HG03342 (cell line): ENCODE measurements around the gene XPO6.
"Not testable (repeated sequence)": the region's sequence is repeated elsewhere in the genome, so short reads cannot be mapped to it uniquely, and the experiment has no call there.

Experiments
- ATAC-seq: cut with Tn5 transposase; IDR thresholded peaks from one replicate; pipeline ENCODE4 v1.9.1; 2021; ENCODE audit warnings: mild to moderate bottlenecking, moderate library complexity; ENCODE audit not compliant: unreplicated experiment

XPO6 gene

DNA sequence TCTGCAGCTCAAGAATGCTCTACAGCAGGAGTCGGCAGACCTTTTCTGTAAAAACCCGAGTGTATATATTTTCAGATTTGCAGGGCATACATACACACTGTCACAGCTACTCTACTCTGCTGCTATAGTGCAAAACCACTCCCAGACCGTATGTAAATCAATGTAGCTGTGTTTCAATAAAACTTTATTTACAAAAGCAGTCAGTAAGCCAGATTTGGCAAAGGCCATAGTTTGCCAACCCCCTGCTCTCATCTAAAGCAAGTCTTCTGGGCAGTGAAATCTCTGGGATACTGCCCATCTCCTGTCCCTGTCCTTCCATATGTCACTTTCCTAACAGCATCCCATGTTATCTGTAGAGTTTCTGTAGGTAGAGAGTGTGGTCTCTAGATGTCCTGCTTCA, 91.0 kb downstream of the XPO6 start:
- no peak for ATAC-seq

DNA sequence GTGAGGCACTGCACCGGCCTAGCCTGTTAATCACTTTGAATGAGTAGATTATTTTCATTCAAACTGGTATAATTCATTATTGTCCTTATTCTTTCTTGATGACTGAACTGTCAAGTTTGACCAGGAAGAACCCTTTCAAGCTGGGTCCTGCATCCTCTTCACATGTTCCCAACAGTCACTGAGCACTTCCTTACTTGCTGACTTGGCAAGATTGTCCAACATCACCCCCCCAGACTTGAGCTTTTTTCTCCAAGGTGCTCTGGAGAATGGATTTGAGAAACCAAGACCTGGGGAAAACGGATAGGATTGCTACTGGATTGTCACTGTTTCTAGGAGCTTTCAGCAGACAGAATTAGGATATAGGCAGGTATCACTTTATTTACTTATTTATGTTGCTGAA, 93.1 kb downstream of the XPO6 start:
- no peak for ATAC-seq

DNA sequence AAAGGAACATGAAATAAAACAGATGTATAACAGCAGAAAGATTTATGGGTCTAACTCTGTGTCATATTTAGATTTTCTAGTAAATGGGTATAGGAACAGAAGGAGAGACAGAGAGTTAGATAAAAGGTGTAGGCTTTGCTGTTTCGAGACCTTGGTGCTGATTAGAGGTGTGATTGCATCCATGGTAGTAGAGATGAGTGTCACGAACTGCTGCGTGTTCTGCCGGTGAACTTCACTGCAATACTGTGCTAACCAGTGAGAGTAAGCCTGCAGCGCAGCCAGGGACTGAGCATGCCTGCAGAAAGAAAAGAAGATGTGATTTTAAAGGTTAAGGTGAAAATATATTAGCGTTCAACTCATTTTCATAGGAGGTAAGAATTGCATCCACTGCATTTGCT, 94.6 kb downstream of the XPO6 start:
- ATAC-seq = no peak

DNA sequence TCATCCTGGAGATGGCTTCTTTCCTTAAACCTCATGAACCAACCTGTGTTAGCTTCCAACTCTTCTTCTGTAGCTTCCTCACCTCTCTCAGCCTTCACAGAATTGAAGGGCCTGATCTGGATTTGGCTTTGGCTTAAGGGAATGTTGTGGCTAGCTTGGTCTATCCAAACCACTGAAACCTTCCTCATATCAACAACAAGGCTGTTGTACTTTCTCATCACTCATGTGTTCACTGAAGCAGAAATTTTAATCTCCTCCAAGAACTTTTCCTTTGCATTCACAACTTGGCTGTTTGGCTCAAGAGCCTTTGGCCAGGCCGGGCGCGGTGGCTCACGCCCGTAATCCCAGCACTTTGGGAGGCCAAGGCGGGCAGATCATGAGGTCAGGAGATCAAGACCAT, 95.9 kb downstream of the XPO6 start:
- not testable (repeated sequence) for ATAC-seq

DNA sequence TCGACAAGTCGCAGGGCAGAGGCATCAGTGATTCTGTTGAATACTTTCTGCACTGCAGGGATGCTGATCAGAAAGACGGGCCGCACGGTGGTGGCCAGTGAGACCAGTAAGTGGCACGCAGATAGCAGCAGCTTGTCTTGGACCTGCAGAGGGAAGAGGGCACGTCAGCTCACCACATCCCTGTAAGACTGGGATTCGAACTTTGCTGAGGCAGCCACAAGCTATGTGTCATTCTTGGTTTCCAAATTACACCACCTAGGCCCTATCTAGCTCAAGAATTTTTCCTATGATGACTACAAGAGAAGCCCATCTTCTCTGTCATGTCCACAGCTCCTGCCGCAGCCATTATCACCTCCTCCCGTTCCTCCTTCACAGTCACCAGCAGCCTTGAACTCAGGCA, 98.9 kb downstream of the XPO6 start:
- no peak for ATAC-seq

DNA sequence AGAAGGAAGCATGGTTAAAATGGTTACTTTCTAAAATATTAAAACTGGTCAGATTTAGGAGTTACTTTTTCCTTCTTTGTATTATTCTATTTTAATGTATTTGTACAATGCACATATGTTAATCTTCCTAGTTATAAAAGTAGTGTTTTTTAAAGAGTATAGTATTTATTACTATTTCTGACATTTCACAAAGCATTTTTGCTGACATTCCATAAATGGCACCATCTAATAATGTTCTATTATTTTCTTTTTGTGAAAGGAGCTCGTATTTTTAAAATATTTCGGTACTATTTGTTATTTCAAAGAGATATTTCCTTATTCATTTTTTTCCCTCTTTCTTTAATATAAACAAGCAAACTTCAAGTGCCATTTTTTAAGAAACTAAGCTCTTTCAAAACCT, 100.8 kb downstream of the XPO6 start:
- ATAC-seq = no peak

DNA sequence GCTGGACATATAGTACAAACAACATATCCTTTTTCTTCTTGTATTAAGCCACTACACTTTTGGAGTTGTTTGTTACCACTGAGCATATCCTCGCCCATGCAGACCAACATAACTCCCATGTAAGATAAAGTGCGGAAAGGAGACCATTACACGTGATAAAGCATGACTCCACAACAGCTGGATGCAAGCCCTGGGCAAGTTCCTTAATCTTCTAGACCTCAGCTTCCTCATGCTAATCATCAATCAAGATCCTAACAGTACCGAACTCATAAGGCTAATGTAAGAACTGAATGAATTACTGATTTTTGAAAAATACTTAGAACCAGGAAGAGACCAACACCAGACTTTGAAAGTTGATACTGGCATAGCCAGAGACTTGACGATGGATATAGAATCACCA, 101.3 kb downstream of the XPO6 start:
- ATAC-seq = no peak

DNA sequence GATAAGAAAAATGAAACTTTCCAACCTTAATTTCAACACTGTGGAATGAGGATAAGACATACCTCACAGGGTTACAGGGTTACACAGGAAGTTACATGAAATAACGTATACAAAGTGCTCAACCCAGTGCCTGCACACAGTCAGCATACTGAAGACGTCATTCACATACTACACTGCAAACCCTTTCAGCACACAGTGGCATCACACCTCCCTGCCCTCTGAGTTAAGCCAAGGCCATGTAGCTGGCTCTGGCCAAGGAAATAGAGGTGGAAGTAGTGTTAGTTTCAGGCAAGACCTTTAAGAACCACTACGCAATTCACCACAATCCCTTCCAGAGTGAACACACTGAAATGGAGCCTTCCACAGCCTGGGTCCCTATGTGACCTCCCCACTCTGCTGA, 101.7 kb downstream of the XPO6 start:
- ATAC-seq = no peak

DNA sequence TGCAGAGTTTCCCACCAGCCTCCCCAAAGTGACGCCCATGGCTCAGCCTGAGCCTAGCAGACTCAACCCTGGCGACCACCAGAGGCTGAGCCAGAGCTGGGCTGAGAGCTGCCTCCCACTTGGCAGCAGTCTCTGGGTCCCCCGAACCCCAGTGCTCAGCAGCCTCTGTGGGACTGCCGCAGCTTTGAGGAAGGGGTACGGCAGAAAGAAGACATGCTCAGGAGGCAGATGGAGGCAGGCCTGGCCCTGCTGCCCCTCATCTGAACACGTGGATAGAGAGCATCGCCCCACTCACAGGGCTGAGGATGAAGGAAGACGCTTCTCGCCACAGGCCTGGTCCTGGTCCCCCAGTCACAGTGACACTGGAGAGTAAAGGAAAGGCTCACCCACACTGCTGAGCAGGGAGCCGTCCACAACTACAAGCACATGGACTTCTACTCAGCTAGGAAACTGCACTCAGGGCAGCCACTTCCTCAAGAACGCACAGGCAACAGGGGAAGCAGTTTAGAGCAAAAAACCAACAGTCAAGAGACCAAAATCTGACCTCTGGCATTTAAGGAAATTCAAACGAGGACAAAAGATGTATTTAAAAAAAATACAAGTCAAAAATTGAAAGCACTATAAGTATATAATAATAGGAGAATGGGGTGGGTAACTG, 103.0 kb downstream of the XPO6 start:
- ATAC-seq = no peak

DNA sequence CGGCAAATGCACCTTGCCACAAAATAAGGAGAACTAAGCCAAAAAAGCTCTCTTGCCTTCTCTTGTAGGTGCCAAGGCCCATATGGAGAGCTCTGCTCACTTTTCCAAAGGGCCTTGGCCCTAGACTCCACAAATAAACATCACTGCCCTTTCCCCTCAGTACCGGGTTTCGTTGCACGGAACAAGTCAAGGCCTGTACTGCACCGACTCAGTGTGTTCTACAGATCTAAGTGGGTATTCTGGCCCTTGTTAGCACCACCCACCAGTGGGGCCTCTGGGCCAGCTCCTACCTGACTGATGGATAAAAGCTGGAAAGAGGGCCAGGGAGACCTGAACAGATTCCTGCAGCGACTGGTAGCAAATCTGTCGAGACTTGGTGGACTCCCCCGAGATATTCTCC, 104.5 kb downstream of the XPO6 start:
- no peak for ATAC-seq

DNA sequence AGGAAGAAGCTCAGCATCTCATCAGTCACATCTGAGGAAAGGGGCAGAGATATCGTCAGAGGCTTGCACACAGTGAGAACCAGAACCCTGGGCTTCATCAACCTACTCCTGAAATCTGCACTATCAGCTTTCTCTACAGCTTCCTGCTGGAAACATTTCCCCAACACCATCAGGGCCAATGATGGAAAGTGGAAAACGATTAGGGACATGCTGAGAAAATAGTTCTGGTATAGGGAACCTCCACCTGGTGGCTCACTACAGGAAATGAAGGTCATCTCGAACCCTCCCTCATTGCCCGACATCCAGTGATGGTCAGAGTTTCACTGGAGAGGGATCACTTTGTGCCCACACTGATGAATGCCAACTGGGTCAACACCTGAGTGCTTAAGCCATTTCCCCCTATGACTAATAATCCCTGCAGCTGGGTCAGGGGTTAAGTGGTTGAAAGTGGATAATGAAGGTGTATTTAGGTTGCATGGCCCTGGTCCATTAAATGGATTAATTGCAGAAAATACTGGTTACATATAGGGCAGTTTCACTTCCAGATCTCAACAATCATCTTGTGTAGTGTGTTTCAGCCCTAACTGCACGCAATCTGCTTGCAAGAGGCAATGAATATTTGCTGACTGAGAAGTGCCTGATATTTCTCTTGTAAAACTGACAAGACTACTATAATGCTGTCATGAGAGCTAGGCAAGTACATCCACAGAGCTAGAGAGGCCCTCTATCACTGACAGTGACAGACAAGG, 105.1 kb downstream of the XPO6 start:
- no peak for ATAC-seq

DNA sequence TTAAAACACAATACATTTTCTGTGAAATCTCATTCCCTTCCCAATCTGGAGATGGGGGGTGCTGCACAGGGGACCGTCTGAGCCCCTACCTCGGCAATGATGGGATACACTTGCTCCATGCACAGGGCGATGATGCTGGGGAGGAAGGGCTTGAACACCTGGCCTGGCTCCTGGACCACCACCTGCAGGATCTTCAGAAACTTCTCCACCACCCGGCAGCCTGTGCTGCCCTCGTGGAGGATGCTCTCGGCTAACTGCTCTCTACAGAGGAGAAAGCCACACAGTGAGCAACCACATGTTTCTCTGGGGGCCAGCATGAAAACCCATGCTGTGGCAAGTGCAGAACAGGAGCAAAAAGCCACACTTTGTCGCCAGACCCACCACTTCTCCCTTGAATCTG, 105.8 kb downstream of the XPO6 start:
- no peak for ATAC-seq

DNA sequence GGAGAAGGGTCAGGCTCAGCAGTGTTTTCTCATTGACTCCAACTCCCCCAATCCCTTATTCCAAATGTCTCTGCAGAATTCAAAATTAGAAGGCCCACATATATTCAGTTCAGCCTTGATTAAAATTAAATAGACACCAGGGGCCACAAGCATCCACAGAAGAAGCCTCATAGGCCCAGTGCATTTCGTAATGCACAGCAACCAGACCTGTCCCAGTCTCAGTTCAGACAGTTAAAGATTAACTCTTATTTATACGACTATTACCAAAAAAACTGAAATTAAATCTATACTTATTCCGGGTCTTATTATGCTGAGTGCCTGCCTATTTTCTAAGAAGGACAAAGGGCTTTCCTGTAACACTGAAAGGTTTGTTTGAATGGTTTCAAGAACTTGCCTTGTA, 106.5 kb downstream of the XPO6 start:
- no peak for ATAC-seq

DNA sequence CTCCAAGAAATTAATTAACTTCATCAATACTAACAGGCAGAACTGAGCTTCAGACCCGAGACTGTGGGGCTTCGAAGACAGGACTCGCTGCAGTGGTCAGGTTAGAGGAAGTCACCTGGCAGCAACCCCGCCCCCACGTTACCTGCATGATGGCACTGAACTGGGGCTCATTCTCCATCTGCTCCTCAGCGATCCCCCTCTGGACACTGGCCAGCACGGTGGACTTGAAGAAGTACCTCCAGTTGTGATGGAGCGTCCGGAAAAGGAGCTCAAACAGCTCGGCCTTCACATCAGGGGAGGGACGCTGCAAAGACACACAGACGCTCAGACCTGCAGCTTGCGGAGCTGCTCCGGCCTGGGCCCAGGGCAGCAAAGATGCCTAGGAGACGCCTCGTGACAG, 107.4 kb downstream of the XPO6 start:
- no peak for ATAC-seq

DNA sequence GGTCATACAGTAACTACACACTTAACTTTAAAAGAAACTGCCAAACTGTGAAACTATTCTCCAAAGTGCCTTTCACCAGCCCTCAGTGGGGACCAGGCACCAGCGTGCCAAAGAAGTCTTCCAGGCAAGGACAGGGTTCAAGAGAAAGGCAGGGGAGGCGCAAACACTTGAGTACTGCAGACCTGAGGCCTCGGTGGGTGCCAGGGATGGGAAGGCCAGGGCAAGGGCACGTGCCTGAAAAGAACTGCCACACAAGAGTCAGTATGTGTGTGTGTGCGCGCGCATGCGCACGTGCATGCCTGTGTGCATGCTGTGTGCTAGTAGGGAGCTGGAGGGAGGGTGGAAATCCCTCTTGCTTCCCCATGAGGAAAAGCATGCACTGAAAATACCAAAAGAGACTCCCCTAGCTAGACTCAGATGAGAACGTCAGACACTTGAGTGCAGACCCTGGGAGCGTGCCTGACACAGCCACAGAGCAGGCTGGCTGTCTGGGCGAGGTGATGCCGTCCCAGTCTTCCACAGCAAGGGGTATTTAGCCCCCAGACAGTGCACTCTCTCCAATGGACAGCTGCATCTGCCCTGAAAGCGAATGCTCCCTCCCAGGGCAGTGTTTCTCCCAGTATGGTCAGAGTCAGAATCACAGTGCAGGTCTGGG, 108.1 kb downstream of the XPO6 start:
- ATAC-seq = no peak

DNA sequence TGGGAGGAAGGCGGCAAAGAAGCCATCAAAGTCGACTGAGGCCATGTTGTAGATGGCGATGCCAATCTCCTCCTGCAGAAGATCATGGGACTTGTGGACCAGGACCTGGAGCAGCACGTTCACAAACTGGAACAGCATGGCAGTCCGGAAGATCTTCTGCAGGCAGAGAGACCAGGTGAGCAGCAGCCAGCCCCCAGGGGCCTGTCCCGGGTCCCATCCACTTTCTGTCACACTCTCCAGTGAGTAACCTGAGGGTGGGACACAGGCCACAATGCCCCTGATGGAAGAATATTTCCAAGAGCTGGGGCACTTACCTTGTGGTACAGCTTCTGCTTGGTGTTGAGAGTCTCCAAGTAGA, 110.3 kb downstream of the XPO6 start:
- no peak for ATAC-seq

DNA sequence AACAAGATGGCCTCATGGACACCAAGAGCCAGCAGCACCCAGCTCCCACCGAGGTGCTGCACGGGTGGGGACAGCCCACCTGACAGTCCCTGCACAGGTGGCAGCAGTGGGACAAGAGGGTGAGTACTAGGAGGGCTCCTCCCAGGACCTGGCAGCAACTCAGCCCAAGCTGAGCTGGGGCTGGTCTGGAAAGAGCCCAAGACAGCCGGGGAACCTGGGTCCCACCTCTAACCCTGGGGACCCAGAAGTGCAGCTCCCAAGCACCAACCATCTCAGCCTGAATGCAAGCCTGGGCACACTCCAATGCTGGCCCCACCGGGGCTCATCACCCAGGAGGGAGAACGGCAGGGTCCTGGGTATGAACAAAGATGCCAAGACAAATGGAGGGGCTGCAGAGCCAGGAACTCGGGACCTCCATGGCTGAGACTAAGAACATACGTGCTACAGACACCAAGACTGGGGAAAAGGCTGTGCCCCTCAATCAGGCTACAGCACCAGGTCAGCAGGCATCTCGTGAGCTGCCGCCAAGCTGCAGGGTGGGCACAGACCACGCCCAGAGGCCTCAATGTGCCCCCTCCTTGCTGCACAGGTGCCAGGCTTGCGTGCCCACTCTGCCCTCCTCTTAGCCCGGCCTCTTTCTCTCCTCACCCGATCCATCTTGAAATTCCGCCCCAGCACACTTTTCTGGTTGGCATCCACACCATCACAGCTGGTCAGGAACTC, 110.8 kb downstream of the XPO6 start:
- ATAC-seq = no peak

DNA sequence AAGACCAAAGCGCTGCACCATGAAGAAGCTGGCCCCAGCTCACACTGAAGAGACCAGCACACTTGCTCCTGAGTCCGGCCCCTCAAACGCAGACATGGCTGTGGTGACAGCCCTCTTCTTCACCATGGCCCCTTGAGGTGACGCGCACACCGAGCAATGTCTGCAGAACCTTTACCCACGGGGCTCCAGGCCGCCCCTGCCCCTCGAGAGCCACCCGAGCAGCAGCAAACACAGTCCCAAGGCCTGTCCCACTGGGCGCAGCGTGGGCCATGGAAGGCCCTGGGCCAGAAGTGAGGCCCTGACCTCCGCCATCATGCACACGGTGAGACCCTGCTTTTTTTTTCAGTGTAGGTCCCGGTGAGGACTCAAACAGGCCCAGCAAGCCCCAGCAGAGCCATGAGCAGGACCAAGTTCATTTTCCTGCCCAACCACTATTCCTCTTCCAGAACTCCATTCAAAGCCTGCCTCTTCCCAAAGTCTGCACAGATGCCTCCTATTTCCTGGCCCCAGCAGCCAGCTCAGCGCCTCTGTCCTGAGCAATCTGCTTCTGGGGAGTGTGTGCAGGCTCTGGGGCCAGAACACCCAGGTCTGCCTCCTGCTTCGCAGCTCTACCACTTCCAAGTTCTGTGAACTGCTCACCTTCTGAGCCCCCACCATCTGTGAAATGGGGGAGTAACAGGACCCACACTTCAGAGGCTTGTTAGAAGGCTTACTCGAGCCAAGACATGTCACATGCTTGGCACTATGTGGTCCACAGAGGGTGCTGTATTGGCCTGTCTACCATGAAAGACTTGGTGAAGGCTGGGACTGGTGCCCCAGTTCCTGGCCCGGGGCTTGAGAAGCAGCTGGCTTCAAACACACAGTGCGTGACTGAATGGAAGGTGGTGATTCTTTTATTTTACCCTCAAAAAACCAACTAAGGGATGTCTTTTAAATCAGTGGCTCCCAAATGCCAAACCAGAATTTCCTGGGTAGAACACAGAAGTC, 112.5 kb downstream of the XPO6 start:
- no peak for ATAC-seq

DNA sequence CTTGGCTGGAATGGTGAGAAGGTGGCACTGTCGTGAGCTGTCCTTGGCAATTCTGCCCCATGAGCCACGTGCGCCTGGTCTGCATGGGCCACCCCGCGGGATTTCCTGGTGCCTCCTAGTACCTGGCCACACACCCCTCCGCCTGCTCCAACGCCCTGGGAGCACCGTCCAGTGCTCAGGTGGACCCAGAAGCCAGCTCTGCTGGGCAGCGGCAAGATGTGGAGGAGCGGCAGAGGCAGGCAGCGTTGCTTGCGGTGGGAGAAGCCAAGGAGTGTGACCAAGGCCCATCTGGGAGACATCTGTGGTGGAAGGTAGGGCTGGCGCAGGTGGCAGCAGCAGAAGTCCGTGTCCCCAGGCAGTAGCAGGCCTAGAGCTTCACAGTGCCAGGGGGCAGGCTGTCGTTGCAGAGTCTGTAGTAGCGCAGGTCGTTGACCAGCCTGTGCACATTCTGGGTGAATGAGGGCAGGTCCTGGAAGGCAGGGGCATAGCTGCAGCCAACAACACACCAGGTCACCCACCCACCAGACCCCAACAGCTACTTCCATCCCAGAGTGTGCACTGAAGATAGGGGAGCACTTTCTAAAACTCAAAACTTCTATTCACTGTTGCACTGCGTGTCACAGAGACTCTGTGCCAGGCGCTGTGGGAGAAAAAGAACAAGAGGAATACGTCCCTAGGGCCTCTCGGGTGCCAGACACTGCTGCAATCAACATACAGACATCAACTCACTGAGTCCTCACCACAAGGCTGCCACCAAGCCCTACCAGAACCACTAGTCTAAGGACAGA, 113.4 kb downstream of the XPO6 start:
- ATAC-seq = no peak
